GM19467 (cell line): ENCODE measurements around the gene CDK13.
"Not testable (repeated sequence)": the region's sequence is repeated elsewhere in the genome, so short reads cannot be mapped to it uniquely, and the experiment has no call there.

ENCODE experiments used
- ATAC-seq: cut with Tn5 transposase; IDR thresholded peaks from one replicate; pipeline ENCODE4 v1.9.1; 2021; ENCODE audit warnings: mild to moderate bottlenecking, moderate library complexity; ENCODE audit not compliant: unreplicated experiment

Gene CDK13

GRCh38 chr7:40145596-40146130 is 195.6 kb downstream of the CDK13 start:
- ATAC-seq, result not testable (repeated sequence)

- ATAC-seq, result no peak
Observed at GRCh38 chr7:40147371-40148246, 197.6 kb downstream of the CDK13 start.

GRCh38 chr7:40148247-40148580 is 198.2 kb downstream of the CDK13 start:
- not testable (repeated sequence) for ATAC-seq

DNA sequence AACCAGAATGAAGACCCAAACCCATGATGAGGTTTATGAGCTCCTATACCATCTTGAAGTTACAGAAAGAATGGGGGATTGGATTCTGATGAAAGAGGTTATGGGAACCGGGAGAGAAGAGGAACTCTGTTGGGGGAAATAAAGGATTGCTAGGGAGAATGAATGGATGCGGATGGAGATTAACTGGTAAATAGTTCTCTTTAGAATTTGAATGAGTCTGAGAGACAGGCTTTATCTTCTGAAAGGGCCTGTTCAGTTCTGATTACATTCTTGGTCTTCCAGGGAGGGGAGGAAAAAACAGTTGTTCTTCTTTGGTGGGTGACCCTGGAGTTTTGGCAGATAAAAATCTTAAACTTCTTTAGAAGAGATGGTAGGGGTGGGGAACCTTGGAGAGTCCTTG is 198.6 kb downstream of the CDK13 start:
- no peak for ATAC-seq
